Stimulated activated CD4-positive, alpha-beta T cell treated with anti-CD3 and anti-CD28 coated beads, TNF-alpha, amount 100 ng/mL, for 4 hours (primary cell): ENCODE results near the gene PODXL2.
"Not testable (repeated sequence)": the region's sequence is repeated elsewhere in the genome, so short reads cannot be mapped to it uniquely, and the experiment has no call there.

ENCODE experiments used
- DNase-seq, 3 experiments: peaks; one replicate each; pipeline ENCODE4 v3.0.0-alpha.2; 2020; ENCODE audit warnings: low read depth in 3 of 3

Gene PODXL2

DNA sequence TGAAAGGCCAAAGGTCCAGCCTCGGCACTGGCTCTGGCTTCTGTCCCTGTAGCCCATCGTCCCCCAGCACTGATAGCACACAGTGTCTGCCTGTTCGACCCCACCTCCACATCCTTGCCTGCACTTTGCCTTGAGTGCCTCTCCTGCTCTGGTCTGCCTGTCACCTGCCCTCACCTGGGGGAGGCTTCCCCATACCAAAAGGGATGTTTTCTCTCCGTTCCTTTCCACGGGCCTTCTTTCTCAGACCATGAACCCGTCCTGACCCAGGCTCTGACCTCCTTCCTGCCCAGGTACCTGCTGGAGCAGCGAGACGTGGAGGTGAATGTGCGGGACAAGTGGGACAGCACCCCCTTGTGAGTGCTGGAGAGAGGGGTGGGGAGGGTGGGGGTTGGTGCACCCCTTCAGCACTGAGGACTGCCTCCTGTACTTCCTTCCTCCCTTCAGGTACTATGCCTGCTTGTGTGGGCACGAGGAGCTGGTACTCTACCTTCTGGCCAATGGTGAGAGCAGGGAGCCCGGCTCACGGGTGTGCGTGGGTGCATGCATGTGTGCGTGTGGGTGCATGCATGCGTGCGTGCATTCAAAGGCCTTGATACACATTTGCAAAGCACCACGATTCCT, 45.2 kb downstream of the PODXL2 start:
- no peak for DNase-seq

DNA sequence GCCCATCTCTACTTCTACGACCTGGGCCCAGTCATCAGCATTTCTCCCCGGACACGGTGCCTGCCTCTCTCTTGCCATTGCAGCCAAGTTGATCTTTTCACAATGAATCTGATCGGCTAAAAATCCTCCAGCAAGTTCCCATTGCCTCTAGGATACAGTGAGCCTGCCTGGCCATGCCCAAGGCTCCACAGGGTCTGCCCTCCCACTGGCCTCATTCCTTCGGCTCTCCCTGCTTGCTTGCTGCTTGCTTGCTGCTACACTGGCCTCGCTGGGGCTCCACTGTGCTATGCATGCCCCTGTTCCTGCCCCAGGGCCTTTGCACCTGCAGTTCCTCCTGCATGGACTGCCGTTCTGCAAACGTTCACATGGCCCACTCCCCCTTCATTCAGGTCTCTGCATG, 45.8 kb downstream of the PODXL2 start:
- no peak for DNase-seq

DNA sequence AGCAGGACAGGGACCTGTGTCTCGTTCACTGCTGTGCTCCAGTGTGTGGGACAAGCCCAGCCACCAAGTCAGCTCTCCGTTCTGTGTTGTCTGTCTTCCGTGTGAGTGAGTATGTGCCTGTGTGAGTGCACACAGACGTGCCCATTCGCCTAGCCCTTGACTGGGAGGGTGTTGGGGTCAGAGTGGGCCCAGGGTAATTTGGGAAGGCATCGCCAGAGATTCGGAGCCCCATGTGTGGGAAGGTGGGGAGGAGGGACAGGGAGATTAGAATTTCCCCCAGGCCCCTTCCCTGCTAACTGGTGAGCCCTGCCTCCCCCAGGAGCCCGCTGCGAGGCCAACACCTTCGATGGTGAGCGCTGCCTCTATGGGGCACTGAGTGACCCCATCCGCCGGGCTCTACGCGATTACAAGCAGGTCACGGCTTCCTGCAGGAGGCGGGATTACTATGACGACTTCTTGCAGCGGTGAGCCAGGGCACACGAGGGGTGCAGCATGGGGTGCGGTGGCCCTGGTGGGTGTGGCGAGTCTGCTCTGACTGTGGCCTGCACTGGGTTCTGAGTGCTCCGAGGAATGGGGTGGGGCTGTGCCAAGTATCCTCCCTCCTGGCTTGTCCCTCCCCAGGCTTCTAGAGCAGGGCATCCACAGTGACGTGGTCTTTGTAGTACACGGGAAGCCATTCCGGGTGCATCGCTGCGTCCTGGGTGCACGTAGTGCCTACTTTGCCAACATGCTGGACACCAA, 46.8 kb downstream of the PODXL2 start:
- no peak for DNase-seq

GRCh38 chr3:127676456-127676855, 47.5 kb downstream of the PODXL2 start:
- DNase-seq, result no peak

GRCh38 chr3:127676921-127677351, 48.0 kb downstream of the PODXL2 start:
- no peak for DNase-seq

DNA sequence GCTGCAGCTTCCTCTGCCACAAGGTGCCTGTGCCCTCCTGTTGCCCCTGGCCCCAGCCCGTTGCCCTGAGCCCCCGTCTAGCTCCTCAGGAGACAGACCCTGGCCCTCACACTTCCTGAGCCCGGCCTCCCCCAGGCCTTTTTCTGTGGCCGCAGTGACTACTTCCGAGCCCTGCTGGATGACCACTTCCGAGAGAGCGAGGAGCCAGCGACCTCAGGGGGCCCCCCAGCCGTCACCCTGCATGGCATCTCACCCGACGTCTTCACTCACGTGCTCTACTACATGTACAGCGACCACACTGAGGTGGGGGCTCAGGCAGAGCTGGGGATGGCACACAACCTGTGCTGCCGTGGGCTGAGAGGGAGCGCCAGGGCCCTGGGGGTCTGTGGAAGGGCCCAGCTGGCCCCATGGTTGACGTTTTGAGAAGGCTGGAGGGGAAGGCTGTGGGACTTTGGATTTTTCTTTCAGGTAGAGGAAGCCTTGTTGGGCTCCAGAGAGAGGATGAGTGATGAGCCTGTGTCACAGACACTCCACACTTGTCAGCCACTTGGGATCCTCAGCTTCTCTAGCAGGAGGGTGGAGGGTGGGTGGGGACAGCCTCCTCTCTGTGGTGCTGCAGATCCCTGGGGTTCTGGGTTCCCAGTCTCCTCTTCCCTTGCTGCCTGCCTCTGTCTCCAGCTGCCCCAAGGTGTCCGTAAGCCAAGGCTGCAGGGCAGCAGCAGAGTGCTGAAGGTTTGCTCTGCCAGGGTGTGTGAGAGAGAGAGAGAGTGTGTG, 48.7 kb downstream of the PODXL2 start:
- no peak for DNase-seq

GRCh38 chr3:127678315-127678599, 49.3 kb downstream of the PODXL2 start:
- no peak for DNase-seq

DNA sequence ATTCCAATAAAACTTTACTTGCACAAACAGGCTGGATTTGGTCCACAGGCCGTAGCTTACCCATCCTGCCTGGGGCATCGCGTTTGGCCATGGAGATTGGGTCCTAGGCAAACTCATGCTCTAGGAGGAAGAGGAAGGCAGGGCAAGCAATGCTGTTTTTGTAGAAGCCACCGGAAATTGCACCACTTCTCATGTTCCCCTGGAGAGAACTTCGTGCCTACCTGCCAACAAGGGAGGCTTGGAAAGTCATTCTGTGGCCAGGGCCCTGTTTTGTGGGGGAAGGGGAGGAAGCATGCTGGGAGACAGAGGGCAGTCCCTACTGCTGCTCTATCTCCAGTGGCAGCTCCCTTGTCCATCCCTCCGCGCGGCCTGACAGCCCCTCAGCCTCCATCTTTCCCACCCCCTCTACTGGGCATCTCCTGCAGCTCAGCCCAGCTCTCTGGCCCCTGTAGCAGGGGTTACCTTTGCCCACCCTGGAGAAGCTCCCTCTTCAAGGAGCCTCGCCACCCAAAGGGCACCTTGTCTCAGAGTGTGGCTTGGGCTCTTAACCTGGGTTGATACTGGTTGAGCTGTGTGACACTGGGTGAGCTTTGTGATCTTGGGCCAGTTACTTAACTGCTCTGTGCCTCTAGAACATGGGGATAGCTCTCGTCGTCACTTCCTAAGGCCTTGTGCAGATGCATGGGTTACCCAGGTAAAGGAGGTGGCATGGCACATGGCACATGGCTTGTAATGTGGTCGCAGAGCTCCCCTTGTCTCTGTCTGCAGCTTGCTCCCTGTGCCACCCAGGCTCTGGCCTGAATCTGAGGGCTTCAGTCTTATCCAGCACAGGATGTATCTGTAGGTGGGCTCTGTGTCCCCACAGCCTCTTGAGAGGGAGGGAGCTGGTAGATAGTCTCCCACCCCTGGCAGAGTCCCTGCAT, 49.9 kb downstream of the PODXL2 start:
- DNase-seq, result no peak

DNA sequence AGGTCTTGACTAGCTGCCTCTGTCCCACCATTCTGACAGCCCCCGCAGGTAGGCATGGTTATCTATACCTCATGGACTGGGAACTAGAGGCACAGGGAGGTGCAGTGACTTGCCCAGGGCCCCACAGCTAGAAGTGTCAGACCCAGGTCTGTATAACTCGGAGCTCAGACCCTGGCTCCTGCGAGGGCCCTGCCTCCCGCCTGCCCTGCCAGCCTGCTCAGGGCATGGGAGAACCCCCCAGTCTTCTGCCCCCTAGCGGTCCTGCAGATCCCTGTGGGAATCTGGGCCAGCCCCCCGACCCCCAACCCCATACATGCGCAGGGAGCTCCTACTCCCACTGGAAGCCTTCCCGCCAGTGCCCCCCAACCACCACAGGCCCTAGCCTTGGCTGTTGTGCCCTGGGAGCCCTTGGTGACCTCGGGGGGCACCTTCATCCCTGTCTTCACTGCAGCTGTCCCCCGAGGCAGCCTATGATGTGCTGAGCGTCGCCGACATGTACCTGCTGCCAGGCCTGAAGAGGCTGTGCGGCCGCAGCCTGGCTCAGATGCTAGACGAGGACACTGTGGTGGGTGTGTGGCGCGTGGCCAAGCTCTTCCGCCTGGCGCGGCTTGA, 50.7 kb downstream of the PODXL2 start:
- no peak for DNase-seq

DNA sequence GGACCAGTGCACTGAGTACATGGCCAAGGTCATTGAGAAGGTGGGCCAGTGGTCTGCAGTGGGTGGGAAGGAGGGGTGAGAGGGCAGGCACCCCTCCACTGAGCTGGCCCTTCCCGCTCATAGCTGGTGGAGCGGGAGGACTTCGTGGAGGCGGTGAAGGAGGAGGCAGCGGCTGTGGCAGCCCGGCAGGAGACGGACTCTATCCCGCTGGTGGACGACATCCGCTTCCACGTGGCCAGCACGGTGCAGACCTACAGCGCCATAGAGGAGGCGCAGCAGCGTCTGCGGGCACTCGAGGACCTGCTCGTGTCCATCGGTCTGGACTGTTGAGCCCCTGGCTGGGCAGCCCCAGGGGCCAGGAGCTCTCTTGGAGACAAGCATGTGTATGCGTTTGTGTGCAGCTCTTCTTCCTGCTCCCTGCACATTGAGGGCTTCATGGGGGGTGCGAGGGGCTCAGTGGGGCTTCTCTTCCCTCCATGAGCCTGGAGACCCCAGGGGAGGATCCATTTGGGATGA, 51.2 kb downstream of the PODXL2 start:
- DNase-seq, result no peak

GRCh38 chr3:127680798-127681221, 51.8 kb downstream of the PODXL2 start:
- no peak for DNase-seq

GRCh38 chr3:127682175-127682554, 53.2 kb downstream of the PODXL2 start:
- DNase-seq, result not testable (repeated sequence)

GRCh38 chr3:127682561-127682960, 53.6 kb downstream of the PODXL2 start:
- no peak for DNase-seq

DNA sequence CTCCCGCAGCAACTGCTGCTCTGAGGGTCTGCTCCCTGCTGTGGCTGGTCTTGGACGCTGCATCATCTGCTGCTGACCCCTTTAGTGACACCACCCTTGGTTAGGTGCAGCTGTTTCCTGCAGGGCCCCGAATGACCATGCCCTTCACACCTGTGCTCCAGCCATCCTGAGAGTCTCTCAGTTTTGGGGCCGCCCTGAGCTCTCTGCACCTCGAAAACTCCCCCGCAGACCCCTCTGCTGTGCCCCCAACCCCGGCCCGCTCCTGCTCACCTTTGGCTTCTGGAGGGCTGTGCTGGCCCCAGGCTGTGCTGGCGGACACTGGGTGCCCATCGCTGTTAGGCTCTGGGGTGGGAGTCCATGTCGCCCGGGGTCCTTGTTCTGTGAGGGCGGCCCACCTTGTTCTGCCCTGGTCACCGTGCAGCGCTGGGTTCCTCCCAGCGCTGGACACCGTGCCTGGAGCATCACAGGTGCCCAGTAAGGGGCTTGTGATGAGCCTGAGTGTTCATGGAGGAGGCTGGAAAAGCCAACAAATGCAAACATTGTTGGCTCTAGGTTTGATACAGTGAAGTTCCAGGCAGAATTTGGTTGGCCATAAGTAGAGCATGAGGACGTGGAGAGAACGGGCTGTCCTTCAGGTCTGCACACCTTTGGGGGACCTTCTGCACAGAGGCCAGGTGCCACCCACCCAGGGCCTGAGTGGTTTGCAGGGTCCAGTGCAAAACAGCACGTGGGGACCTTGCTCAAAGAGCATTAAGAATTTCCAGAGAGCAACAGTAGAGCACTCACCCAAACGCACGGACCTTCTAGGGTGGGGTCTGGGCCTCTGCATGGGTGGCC, 56.1 kb downstream of the PODXL2 start:
- DNase-seq, result no peak

GRCh38 chr3:127685708-127686511, 56.9 kb downstream of the PODXL2 start:
- no peak for DNase-seq

DNA sequence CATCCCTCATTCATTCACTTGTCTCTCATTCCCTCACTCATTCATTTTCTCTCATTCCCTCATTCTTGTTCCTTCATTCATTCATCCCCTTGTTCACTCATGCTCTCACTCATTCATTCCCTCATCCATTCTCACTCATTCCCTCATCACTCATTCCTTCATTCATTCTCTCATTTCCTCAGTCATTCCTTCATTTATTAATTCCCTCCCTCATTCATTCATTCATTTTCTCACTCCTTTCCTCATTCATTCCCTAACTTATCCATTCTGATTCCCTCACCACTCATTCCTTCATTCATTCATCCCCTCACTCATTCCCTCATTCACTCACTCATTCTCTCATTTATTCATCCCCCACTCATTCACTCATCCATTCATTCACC, 57.5 kb downstream of the PODXL2 start:
- no peak for DNase-seq

DNA sequence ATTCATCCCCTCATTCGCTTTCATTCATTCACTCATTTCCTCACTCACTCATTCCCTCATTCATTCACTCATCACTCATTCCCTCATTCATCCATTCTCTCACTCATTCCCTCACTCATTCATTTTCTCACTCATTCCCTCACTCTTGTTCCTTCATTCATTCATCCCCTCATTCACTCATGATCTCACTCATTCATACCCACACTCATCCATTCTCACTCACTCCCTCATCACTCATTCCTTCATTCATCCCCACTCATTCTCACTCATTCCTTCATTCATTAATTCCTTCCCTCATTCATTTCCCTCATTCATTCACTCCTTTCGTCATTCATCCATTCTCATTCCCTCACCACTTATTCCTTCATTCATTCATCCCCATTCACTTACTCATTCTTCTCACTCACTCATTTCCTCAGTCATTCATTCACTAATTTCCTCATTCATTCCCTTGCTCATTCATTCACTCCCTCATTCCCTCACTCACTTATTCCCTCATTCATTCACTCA, 58.3 kb downstream of the PODXL2 start:
- DNase-seq, result no peak

- DNase-seq, result no peak
Observed at GRCh38 chr3:127688022-127688415, 59.0 kb downstream of the PODXL2 start.
